Measurements from ENCODE around the gene AIG1. TPM values are rescaled to one million over a fixed set of nuclear protein-coding genes. Genes with fewer than 3 reads are reported as not detected.

AIG1 gene
- total RNA-seq, 3 donors from 2014 or later (not counting 1 experiment from before 2014, with no cell fraction given) = 5.6 to 8.9 (median 6.2) TPM

DNA sequence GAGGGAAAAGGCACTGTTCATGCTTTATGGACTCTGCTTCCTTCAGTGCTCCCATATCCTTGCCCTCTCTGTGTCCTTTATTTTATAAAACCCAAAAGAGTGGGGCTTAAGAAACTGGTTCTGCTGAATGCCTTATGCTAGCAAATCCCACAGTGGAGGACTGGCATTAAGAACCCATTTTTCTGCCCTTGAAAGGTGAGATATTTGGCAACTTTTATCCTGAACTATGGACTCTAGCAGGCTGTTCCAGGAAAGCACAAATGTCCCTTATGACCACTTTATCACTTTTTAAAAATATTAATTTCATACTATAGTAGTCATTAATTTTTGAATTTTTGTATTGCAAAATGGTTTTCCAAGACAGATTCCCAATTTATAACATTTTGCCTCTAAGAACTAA is 296.5 kb downstream of the AIG1 start:
- no peak for TF ChIP-seq CTCF (IDR thresholded peaks at IDR 0.05)
- Mint-ChIP-seq H3K27me3 (ENCODE audit: low read depth in 2 of 2) (peaks cover 13 to 28% of the 10 kb centered on the region in 2 donors), H3K9me3 (peaks cover 4 to 10% of the 10 kb centered on the region in 2 donors), H3K36me3 (peaks cover 7% of the 10 kb centered on the region), H3K27ac (no peak overlapping the region), H3K4me3 (no peak overlapping the region), H3K4me1 (no peaks in the 10 kb centered on the region)
- intact Hi-C loops (cut with micrococcal nuclease) = no loop called here
- Histone ChIP-seq H3K27ac (ENCODE audit: low read length) (no peak overlapping the region), H3K36me3 (ENCODE audit: control insufficient read depth, insufficient read depth, low read length) (no peaks in the 10 kb centered on the region), H3K9me3 (ENCODE audit: control insufficient read depth, insufficient read depth, low read length) (no peaks in the 10 kb centered on the region), H3K27me3 (ENCODE audit: control insufficient read depth, insufficient read depth, low read length) (no peaks in the 10 kb centered on the region), H3K4me1 (ENCODE audit: control insufficient read depth, insufficient read depth, low read length) (no peaks in the 10 kb centered on the region), H3K4me3 (ENCODE audit: low read length) (no peak overlapping the region)
- ATAC-seq (no peak), DNase-seq (no peak)

- peaks cover 7% of the 10 kb centered on the region for H3K36me3 Mint-ChIP-seq
- TF ChIP-seq CTCF (IDR thresholded peaks at IDR 0.05) = no peak
- 95% methylated on average over 1 of the region's 1 CpG for WGBS (ENCODE audit: insufficient coverage)
- H3K4me3 ChIP-seq (ENCODE audit: low read length) = no peak overlapping the region
- no peak for DNase-seq
- no peak overlapping the region for H3K27ac ChIP-seq (ENCODE audit: low read length)
- H3K36me3 ChIP-seq (ENCODE audit: control insufficient read depth, insufficient read depth, low read length) = no peaks in the 10 kb centered on the region
- no peaks in the 10 kb centered on the region for H3K4me1 ChIP-seq (ENCODE audit: control insufficient read depth, insufficient read depth, low read length)
- H3K9me3 ChIP-seq (ENCODE audit: control insufficient read depth, insufficient read depth, low read length) = no peaks in the 10 kb centered on the region
- H3K4me1 Mint-ChIP-seq = no peaks in the 10 kb centered on the region
- no peak overlapping the region for H3K27ac Mint-ChIP-seq
- H3K27me3 ChIP-seq (ENCODE audit: control insufficient read depth, insufficient read depth, low read length) = no peaks in the 10 kb centered on the region
- H3K4me3 Mint-ChIP-seq = no peak overlapping the region
- intact Hi-C loops (cut with micrococcal nuclease) = no loop called here
- peaks cover 4 to 10% of the 10 kb centered on the region in 2 donors for H3K9me3 Mint-ChIP-seq
- peaks cover 13 to 29% of the 10 kb centered on the region in 2 donors for H3K27me3 Mint-ChIP-seq (ENCODE audit: low read depth in 2 of 2)
- no peak for ATAC-seq
Observed at GRCh38 chr6:143357561-143358255, 297.0 kb downstream of the AIG1 start.

GRCh38 chr6:143361536-143362191 is 301.0 kb downstream of the AIG1 start:
- no peaks in the 10 kb centered on the region for H3K9me3 Mint-ChIP-seq
- H3K4me1 Mint-ChIP-seq = no peaks in the 10 kb centered on the region
- Histone ChIP-seq H3K9me3 (ENCODE audit: control insufficient read depth, insufficient read depth, low read length) (no peaks in the 10 kb centered on the region), H3K36me3 (ENCODE audit: control insufficient read depth, insufficient read depth, low read length) (no peaks in the 10 kb centered on the region), H3K4me3 (ENCODE audit: low read length) (no peak overlapping the region), H3K4me1 (ENCODE audit: control insufficient read depth, insufficient read depth, low read length) (no peaks in the 10 kb centered on the region), H3K27me3 (ENCODE audit: control insufficient read depth, insufficient read depth, low read length) (no peaks in the 10 kb centered on the region), H3K27ac (ENCODE audit: low read length) (no peak overlapping the region)
- ATAC-seq = no peak
- WGBS (ENCODE audit: insufficient coverage) = 87% methylated on average over 4 of the region's 4 CpGs
- DNase-seq = no peak
- TF ChIP-seq CTCF (IDR thresholded peaks at IDR 0.05) = no peak
- H3K36me3 Mint-ChIP-seq = no peaks in the 10 kb centered on the region
- peaks cover 8 to 29% of the 10 kb centered on the region in 2 donors for H3K27me3 Mint-ChIP-seq (ENCODE audit: low read depth in 2 of 2)
- no peak overlapping the region for H3K4me3 Mint-ChIP-seq
- intact Hi-C loops (cut with micrococcal nuclease) = no loop called here
- no peak overlapping the region for H3K27ac Mint-ChIP-seq
